ENCODE results near the gene HK1. TPM values are rescaled to one million over a fixed set of nuclear protein-coding genes. Genes with fewer than 3 reads are reported as not detected.
A peak's percentile ranks its signal among the peaks of the same experiment; 100 is the strongest.

HK1 gene
- total RNA-seq, 1 experiment from 2014 or later, result 110 TPM

- Histone ChIP-seq H3K27me3 (ENCODE audit: control insufficient read depth, insufficient read depth, low read length) (no peaks in the 10 kb centered on the region), H3K4me3 (ENCODE audit: insufficient read depth, low read depth, low read length) (no peak overlapping the region), H3K36me3 (replicated peaks; ENCODE audit: control insufficient read depth, insufficient read depth, low read length) (peaks cover 4% of the 10 kb centered on the region)
- no peak for DNase-seq
These were observed 70.7 kb downstream of the HK1 start for GRCh38 chr10:69348816-69349541.

GRCh38 chr10:69349542-69349888 is 71.2 kb downstream of the HK1 start:
- Histone ChIP-seq H3K4me3 (ENCODE audit: insufficient read depth, low read depth, low read length) (no peak overlapping the region), H3K36me3 (replicated peaks; ENCODE audit: control insufficient read depth, insufficient read depth, low read length) (peaks cover 2% of the 10 kb centered on the region), H3K27me3 (ENCODE audit: control insufficient read depth, insufficient read depth, low read length) (no peaks in the 10 kb centered on the region)
- DNase-seq, result no peak

GRCh38 chr10:69351589-69351988 is 73.3 kb downstream of the HK1 start:
- H3K4me3 ChIP-seq (ENCODE audit: insufficient read depth, low read depth, low read length), result no peak overlapping the region
- no peak for DNase-seq
- H3K27me3 ChIP-seq (ENCODE audit: control insufficient read depth, insufficient read depth, low read length), result no peaks in the 10 kb centered on the region
- peaks cover 2% of the 10 kb centered on the region for H3K36me3 ChIP-seq (replicated peaks; ENCODE audit: control insufficient read depth, insufficient read depth, low read length)

GRCh38 chr10:69352569-69353264 is 74.4 kb downstream of the HK1 start:
- DNase-seq, result no peak
- H3K36me3 ChIP-seq (replicated peaks; ENCODE audit: control insufficient read depth, insufficient read depth, low read length), result peaks cover 2% of the 10 kb centered on the region
- no peaks in the 10 kb centered on the region for H3K27me3 ChIP-seq (ENCODE audit: control insufficient read depth, insufficient read depth, low read length)
- H3K4me3 ChIP-seq (ENCODE audit: insufficient read depth, low read depth, low read length), result no peak overlapping the region

- no peak overlapping the region for H3K4me3 ChIP-seq (ENCODE audit: insufficient read depth, low read depth, low read length)
- peaks cover 2% of the 10 kb centered on the region for H3K36me3 ChIP-seq (replicated peaks; ENCODE audit: control insufficient read depth, insufficient read depth, low read length)
- DNase-seq, result no peak
- no peaks in the 10 kb centered on the region for H3K27me3 ChIP-seq (ENCODE audit: control insufficient read depth, insufficient read depth, low read length)
These were observed 75.8 kb downstream of the HK1 start for GRCh38 chr10:69353977-69354635.

GRCh38 chr10:69356187-69356586 is 77.9 kb downstream of the HK1 start:
- Histone ChIP-seq H3K4me3 (ENCODE audit: insufficient read depth, low read depth, low read length) (no peak overlapping the region), H3K27me3 (ENCODE audit: control insufficient read depth, insufficient read depth, low read length) (no peaks in the 10 kb centered on the region), H3K36me3 (replicated peaks; ENCODE audit: control insufficient read depth, insufficient read depth, low read length) (peaks cover 6% of the 10 kb centered on the region)
- no peak for DNase-seq

- H3K36me3 ChIP-seq (replicated peaks; ENCODE audit: control insufficient read depth, insufficient read depth, low read length), result peaks cover 12% of the 10 kb centered on the region
- DNase-seq, result peak; percentile 56
These were observed 80.0 kb downstream of the HK1 start for GRCh38 chr10:69358148-69358795.

GRCh38 chr10:69359148-69359547 is 80.9 kb downstream of the HK1 start:
- Histone ChIP-seq H3K27me3 (ENCODE audit: control insufficient read depth, insufficient read depth, low read length) (no peaks in the 10 kb centered on the region), H3K4me3 (ENCODE audit: insufficient read depth, low read depth, low read length) (no peak overlapping the region), H3K36me3 (replicated peaks; ENCODE audit: control insufficient read depth, insufficient read depth, low read length) (peaks cover 12% of the 10 kb centered on the region)
- DNase-seq, result no peak

More at GRCh38 chr10:69358148-69358795, 80.0 kb downstream of the HK1 start:
- Histone ChIP-seq H3K4me3 (ENCODE audit: insufficient read depth, low read depth, low read length) (no peak overlapping the region), H3K27me3 (ENCODE audit: control insufficient read depth, insufficient read depth, low read length) (no peaks in the 10 kb centered on the region)

- Histone ChIP-seq H3K4me3 (ENCODE audit: insufficient read depth, low read depth, low read length) (no peak overlapping the region), H3K36me3 (replicated peaks; ENCODE audit: control insufficient read depth, insufficient read depth, low read length) (peaks cover 13% of the 10 kb centered on the region), H3K27me3 (ENCODE audit: control insufficient read depth, insufficient read depth, low read length) (no peaks in the 10 kb centered on the region)
- no peak for DNase-seq
These were observed 81.3 kb downstream of the HK1 start for GRCh38 chr10:69359594-69359993.

- H3K27me3 ChIP-seq (ENCODE audit: control insufficient read depth, insufficient read depth, low read length), result no peaks in the 10 kb centered on the region
- peaks cover 19% of the 10 kb centered on the region for H3K36me3 ChIP-seq (replicated peaks; ENCODE audit: control insufficient read depth, insufficient read depth, low read length)
- no peak for DNase-seq
- no peak overlapping the region for H3K4me3 ChIP-seq (ENCODE audit: insufficient read depth, low read depth, low read length)
These were observed 82.4 kb downstream of the HK1 start for GRCh38 chr10:69360485-69361302.

- H3K4me3 ChIP-seq (ENCODE audit: insufficient read depth, low read depth, low read length), result no peak overlapping the region
- peaks cover 21% of the 10 kb centered on the region for H3K36me3 ChIP-seq (replicated peaks; ENCODE audit: control insufficient read depth, insufficient read depth, low read length)
- no peaks in the 10 kb centered on the region for H3K27me3 ChIP-seq (ENCODE audit: control insufficient read depth, insufficient read depth, low read length)
- no peak for DNase-seq
These were observed 83.0 kb downstream of the HK1 start for GRCh38 chr10:69361303-69361614.

- no peaks in the 10 kb centered on the region for H3K27me3 ChIP-seq (ENCODE audit: control insufficient read depth, insufficient read depth, low read length)
- DNase-seq, result no peak
- H3K36me3 ChIP-seq (replicated peaks; ENCODE audit: control insufficient read depth, insufficient read depth, low read length), result peaks cover 28% of the 10 kb centered on the region
- no peak overlapping the region for H3K4me3 ChIP-seq (ENCODE audit: insufficient read depth, low read depth, low read length)
These were observed 84.2 kb downstream of the HK1 start for GRCh38 chr10:69362471-69362954.

- DNase-seq, result no peak
- Histone ChIP-seq H3K4me3 (ENCODE audit: insufficient read depth, low read depth, low read length) (no peak overlapping the region), H3K27me3 (ENCODE audit: control insufficient read depth, insufficient read depth, low read length) (no peaks in the 10 kb centered on the region), H3K36me3 (replicated peaks; ENCODE audit: control insufficient read depth, insufficient read depth, low read length) (peaks cover 33% of the 10 kb centered on the region)
These were observed 85.4 kb downstream of the HK1 start for GRCh38 chr10:69363666-69364065.

All from H7 (cell line).